SK-N-SH treated with all-trans-retinoic acid at 6 μM for 48 hours (cell line): ENCODE data around the gene UBTD1.

Experiments
- ARNTL ChIP-seq: fragments of 450-650 bp; formaldehyde crosslinking; IDR thresholded peaks from 2 replicates; pipeline ENCODE4 v1.5.0; 2020; ENCODE audit warnings: low read depth, mild to moderate bottlenecking, moderate library complexity, borderline replicate concordance
- ESRRG ChIP-seq: fragments of 250-450 bp; sonication (Bioruptor Pico); IDR thresholded peaks from 2 replicates; pipeline ENCODE4 v1.6.1; 2021; ENCODE audit warnings: mild to moderate bottlenecking
- GLIS3 ChIP-seq: fragments of 250-450 bp; sonication (Bioruptor Pico); IDR thresholded peaks from 2 replicates; pipeline ENCODE4 v1.5.0; 2020; ENCODE audit warnings: mild to moderate bottlenecking, moderate library complexity
- ZC3H10 ChIP-seq: fragments of 250-450 bp; sonication (Bioruptor Pico); IDR thresholded peaks from 2 replicates; pipeline ENCODE4 v1.5.1; 2021; ENCODE audit warnings: mild to moderate bottlenecking, moderate library complexity
- TF ChIP-seq, protein P1 (sequence below): fragments of 250-450 bp; sonication (Bioruptor Pico); IDR thresholded peaks from 2 replicates; pipeline ENCODE4 v1.5.1; 2020; ENCODE audit warnings: low read depth, mild to moderate bottlenecking, moderate library complexity
- TF ChIP-seq, protein P2 (sequence below): fragments of 250-450 bp; sonication (Bioruptor Pico); IDR thresholded peaks from 2 replicates; pipeline ENCODE4 v1.8.0; 2020; ENCODE audit warnings: mild to moderate bottlenecking, moderate library complexity, borderline replicate concordance

DNA sequence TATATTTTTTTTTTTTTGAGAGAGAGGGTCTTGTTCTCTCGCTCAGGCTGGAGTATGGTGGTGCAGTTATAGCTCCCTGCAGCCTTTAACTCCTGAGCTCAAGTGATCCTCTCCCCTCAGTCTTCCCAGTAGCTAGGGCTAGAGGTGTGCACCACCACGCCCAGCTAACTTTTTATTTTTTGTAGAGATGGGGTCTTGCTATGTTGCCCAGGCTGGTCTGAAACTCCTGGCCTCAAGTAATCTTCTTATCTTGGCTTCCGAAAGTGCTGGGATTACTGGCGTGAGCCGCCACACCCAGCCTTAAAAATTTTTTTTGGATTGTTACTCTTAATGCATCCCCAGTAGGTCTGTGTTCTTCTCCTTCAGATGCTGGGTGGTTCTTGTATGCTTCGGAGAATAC, 4.2 kb downstream of the UBTD1 start:
- TF ChIP-seq, protein P1, sequence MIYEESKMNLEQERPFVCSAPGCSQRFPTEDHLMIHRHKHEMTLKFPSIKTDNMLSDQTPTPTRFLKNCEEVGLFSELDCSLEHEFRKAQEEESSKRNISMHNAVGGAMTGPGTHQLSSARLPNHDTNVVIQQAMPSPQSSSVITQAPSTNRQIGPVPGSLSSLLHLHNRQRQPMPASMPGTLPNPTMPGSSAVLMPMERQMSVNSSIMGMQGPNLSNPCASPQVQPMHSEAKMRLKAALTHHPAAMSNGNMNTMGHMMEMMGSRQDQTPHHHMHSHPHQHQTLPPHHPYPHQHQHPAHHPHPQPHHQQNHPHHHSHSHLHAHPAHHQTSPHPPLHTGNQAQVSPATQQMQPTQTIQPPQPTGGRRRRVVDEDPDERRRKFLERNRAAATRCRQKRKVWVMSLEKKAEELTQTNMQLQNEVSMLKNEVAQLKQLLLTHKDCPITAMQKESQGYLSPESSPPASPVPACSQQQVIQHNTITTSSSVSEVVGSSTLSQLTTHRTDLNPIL (CRISPR knock-in tag), result no peak
- TF ChIP-seq ESRRG (CRISPR knock-in tag) (no peak), ZC3H10 (CRISPR knock-in tag) (no peak), GLIS3 (CRISPR knock-in tag) (no peak), ARNTL (CRISPR knock-in tag) (no peak)
- TF ChIP-seq, protein P2, sequence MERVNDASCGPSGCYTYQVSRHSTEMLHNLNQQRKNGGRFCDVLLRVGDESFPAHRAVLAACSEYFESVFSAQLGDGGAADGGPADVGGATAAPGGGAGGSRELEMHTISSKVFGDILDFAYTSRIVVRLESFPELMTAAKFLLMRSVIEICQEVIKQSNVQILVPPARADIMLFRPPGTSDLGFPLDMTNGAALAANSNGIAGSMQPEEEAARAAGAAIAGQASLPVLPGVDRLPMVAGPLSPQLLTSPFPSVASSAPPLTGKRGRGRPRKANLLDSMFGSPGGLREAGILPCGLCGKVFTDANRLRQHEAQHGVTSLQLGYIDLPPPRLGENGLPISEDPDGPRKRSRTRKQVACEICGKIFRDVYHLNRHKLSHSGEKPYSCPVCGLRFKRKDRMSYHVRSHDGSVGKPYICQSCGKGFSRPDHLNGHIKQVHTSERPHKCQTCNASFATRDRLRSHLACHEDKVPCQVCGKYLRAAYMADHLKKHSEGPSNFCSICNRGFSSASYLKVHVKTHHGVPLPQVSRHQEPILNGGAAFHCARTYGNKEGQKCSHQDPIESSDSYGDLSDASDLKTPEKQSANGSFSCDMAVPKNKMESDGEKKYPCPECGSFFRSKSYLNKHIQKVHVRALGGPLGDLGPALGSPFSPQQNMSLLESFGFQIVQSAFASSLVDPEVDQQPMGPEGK (CRISPR knock-in tag), result no peak
